ENCODE results near the gene SLC23A1. TPM values are rescaled to one million over a fixed set of nuclear protein-coding genes. Genes with fewer than 3 reads are reported as not detected.
"Not testable (repeated sequence)": the region's sequence is repeated elsewhere in the genome, so short reads cannot be mapped to it uniquely, and the experiment has no call there.

Gene SLC23A1
- total RNA-seq, 1 experiment from 2014 or later: not detected

DNA sequence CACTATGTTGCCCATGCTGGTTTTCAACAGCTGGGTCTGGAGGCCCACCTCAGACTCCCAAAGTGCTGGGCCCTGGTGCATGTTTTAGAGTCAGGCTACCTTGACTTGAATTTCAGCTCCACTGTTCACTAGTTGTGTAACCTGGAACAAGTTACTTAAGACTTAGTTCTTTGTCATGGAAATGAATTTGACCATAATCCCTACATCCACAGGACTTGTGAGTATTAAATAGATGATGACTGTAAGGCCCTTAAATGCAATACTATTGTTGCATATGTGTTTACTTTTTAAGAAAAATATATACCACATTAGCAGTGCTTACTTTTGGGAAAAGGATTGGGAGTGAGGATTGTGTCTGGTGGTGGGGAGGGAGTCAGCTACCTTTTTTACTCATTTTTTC is 25.0 kb downstream of the SLC23A1 start:
- no peaks in the 10 kb centered on the region for H3K4me1 ChIP-seq (replicated peaks)
- DNase-seq (ENCODE audit: low read depth in 1 of 2, low spot score in 2 of 2): no peak
- no peak overlapping the region for H3K27ac ChIP-seq
- H3K36me3 ChIP-seq: peaks cover 43% of the 10 kb centered on the region
- no peaks in the 10 kb centered on the region for H3K9me3 ChIP-seq (replicated peaks)
- H3K27me3 ChIP-seq (replicated peaks): no peaks in the 10 kb centered on the region
- H3K4me3 ChIP-seq: no peak overlapping the region

DNA sequence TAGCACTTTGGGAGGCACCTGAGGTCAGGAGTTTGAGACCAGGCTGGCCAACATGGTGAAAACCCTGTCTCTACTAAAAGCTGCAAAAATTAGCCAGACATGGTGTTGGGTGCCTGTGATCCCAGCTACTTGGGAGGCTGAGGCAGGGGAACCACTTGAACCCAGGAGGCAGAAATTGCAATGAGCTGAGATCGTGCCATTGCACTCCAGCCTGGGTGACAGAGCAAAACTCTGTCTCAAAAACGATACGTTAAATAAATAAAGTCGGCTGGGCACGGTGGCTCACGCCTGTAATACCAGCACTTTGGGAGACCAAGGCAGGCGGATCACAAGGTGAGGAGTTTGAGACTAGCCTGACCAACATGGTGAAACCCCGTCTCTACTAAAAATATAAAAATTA is 27.2 kb downstream of the SLC23A1 start:
- not testable (repeated sequence) for DNase-seq (ENCODE audit: low read depth in 1 of 2, low spot score in 2 of 2); H3K27ac ChIP-seq; H3K4me1 ChIP-seq (replicated peaks); H3K27me3 ChIP-seq (replicated peaks); H3K9me3 ChIP-seq (replicated peaks); H3K4me3 ChIP-seq
- H3K36me3 ChIP-seq: peaks cover 43% of the 10 kb centered on the region

DNA sequence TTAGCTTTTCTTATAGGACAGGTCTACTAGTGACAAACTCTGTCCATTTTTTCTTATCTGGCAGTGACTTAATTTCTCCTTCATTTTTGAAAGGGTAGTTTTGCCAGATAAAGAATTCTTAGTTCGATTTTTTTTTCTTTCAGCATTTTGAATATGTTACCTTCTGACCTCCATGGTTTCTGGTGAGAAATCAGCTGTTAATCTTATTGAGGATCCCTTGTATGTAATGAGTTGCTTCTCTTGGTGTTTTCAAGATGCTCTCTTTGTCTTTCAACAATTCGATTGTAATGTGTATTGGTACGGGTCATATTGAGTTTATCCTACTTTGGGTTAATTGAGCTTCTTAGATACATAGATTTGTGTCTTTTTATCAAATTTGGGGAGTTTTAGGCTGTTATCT is 28.9 kb downstream of the SLC23A1 start:
- Histone ChIP-seq H3K36me3 (peaks cover 43% of the 10 kb centered on the region), H3K27ac (no peak overlapping the region), H3K27me3 (replicated peaks) (no peaks in the 10 kb centered on the region), H3K4me3 (no peak overlapping the region), H3K9me3 (replicated peaks) (no peaks in the 10 kb centered on the region), H3K4me1 (replicated peaks) (no peaks in the 10 kb centered on the region)
- DNase-seq (ENCODE audit: low read depth in 1 of 2, low spot score in 2 of 2): no peak

DNA sequence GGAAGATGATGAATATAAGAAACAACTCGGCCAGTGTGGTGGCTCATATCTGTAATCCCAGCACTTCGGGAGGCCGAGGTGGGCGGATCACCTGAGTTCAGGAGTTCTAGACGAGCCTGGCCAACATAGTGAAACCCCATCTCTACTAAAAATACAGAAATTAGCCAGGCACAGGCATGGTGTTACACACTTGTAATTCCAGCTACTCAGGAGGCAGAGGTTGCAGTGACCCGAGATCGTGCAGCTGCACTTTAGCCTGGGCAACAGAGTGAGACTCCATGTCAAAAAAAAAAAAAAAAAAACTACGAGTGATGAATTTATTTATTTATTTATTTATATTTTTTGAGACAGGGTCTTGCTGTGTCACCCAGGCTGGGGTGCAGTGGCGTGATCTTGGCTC is 35.2 kb downstream of the SLC23A1 start:
- not testable (repeated sequence) for H3K27ac ChIP-seq; H3K9me3 ChIP-seq (replicated peaks); H3K4me3 ChIP-seq; DNase-seq (ENCODE audit: low read depth in 1 of 2, low spot score in 2 of 2); H3K27me3 ChIP-seq (replicated peaks); H3K4me1 ChIP-seq (replicated peaks)
- peaks cover 21% of the 10 kb centered on the region for H3K36me3 ChIP-seq

- not testable (repeated sequence) for H3K9me3 ChIP-seq (replicated peaks); H3K27me3 ChIP-seq (replicated peaks); H3K4me3 ChIP-seq; DNase-seq (ENCODE audit: low read depth in 1 of 2, low spot score in 2 of 2); H3K27ac ChIP-seq
- peaks cover 13% of the 10 kb centered on the region for H3K4me1 ChIP-seq (replicated peaks)
- H3K36me3 ChIP-seq: peaks cover 25% of the 10 kb centered on the region
These were observed 37.7 kb downstream of the SLC23A1 start for GRCh38 chr5:139345442-139345841.

DNA sequence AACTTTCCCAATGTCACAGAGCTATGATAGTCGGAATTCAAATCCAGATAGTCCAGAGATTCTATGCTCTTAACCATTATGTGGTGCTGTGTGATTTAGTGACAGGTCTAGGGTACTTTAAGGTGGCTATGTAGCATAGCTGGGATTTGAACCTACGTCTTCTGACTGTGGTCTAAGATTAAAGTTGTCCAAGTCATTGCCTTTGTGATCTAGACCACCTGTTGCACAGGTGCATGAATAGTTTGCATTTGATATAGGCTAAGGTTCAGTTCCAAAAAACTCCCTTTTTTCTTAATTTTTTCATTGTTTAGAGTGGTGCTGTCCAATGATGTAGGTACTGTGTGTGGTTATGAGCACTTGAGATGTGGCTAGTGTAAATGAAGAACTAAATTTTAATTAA is 38.9 kb downstream of the SLC23A1 start:
- Histone ChIP-seq H3K36me3 (peaks cover 20% of the 10 kb centered on the region), H3K9me3 (replicated peaks) (no peaks in the 10 kb centered on the region), H3K4me1 (replicated peaks) (peaks cover 13% of the 10 kb centered on the region), H3K4me3 (no peak overlapping the region), H3K27ac (no peak overlapping the region), H3K27me3 (replicated peaks) (no peaks in the 10 kb centered on the region)
- DNase-seq (ENCODE audit: low read depth in 1 of 2, low spot score in 2 of 2): no peak

- no peaks in the 10 kb centered on the region for H3K27me3 ChIP-seq (replicated peaks)
- peaks cover 20% of the 10 kb centered on the region for H3K36me3 ChIP-seq
- H3K4me3 ChIP-seq: no peak overlapping the region; the same call in 1 of the 2 replicates
- no peak for DNase-seq (ENCODE audit: low read depth in 1 of 2, low spot score in 2 of 2)
- peaks cover 13% of the 10 kb centered on the region for H3K4me1 ChIP-seq (replicated peaks)
- H3K9me3 ChIP-seq (replicated peaks): no peaks in the 10 kb centered on the region
- H3K27ac ChIP-seq: no peak overlapping the region
These were observed 39.6 kb downstream of the SLC23A1 start for GRCh38 chr5:139343476-139343875.

- DNase-seq (ENCODE audit: low read depth in 1 of 2, low spot score in 2 of 2): no peak
- Histone ChIP-seq H3K4me3 (peak overlapping the region; percentile 77), H3K27ac (peak overlapping the region; percentile 94), H3K27me3 (replicated peaks) (no peaks in the 10 kb centered on the region), H3K36me3 (peaks cover 16% of the 10 kb centered on the region), H3K9me3 (replicated peaks) (no peaks in the 10 kb centered on the region), H3K4me1 (replicated peaks) (peaks cover 13% of the 10 kb centered on the region)
These were observed 40.7 kb downstream of the SLC23A1 start for GRCh38 chr5:139342423-139342723.

GRCh38 chr5:139341689-139342422 is 41.2 kb downstream of the SLC23A1 start, which contains the start of gene PAIP2:
Gene PAIP2, plus strand, starts transcription at chr5:139341854. Its CDS starts 21,931 bp downstream, at chr5:139363785.
- Histone ChIP-seq H3K27ac (peak within 1 kb of the TSS; percentile 94), H3K4me1 (replicated peaks) (peaks cover 13% of the 10 kb centered on the region)

DNA sequence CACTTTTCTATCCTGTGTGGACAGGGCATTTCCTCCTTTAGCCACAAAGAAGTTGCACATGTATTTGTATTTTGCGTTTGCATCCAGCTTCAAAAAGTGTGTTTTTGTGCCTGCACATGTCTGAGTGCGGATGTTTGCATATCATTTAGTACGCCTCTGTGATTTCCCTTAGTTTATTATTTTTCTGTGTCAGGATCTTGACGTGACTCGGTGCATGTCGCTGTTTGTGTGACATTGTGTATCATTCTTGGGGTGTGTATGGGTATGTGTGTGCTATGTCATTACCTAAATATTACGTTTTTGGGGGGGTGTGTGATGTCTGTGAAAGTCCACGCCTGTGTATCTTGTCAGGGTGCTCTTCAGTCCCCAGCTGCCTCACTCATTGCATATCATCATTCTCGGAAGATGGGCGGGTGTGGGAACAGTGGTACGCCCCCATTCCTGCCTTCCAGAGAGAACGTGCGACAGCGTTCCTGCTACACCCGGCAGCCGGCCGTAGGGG is 41.9 kb downstream of the SLC23A1 start:
- no peak overlapping the region for H3K27ac ChIP-seq

More at GRCh38 chr5:139341689-139342422, 41.2 kb downstream of the SLC23A1 start, which contains the start of gene PAIP2:
- H3K36me3 ChIP-seq: peaks cover 14% of the 10 kb centered on the region
- H3K4me3 ChIP-seq: peak within 1 kb of the TSS; percentile 77
- DNase-seq (ENCODE audit: low read depth in 1 of 2, low spot score in 2 of 2): peak; percentile 99 to 100
- H3K9me3 ChIP-seq (replicated peaks): no peaks in the 10 kb centered on the region
- no peaks in the 10 kb centered on the region for H3K27me3 ChIP-seq (replicated peaks)

DNA sequence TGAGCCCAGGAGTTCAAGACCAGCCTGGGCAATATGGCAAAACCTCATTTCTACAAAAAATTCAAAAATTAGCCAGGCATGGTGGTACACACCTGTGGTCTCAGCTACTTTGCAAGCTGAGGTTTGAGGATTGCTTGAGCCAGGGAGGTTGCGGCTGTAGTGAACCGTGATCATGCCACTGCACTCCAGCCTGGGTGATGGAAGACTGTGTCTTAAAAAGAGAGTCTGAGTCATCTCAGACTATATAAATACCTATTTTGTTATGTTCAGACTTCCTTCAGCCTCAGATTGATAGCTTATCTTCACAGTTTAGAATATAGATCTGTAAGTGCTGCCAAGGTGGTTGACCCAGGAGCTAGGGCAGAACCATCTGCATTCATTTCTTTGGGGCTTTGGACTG is 43.0 kb downstream of the SLC23A1 start:
- H3K27ac ChIP-seq: no peak overlapping the region
- no peaks in the 10 kb centered on the region for H3K27me3 ChIP-seq (replicated peaks)
- no peaks in the 10 kb centered on the region for H3K9me3 ChIP-seq (replicated peaks)
- H3K4me1 ChIP-seq (replicated peaks): peaks cover 13% of the 10 kb centered on the region
- H3K4me3 ChIP-seq: no peak overlapping the region
- no peak for DNase-seq (ENCODE audit: low read depth in 1 of 2, low spot score in 2 of 2)
- peaks cover 14% of the 10 kb centered on the region for H3K36me3 ChIP-seq

More for the DNA sequence above, 41.9 kb downstream of the SLC23A1 start:
- Histone ChIP-seq H3K4me3 (peak overlapping the region; percentile 77), H3K4me1 (replicated peaks) (peaks cover 13% of the 10 kb centered on the region), H3K27me3 (replicated peaks) (no peaks in the 10 kb centered on the region), H3K36me3 (peaks cover 14% of the 10 kb centered on the region), H3K9me3 (replicated peaks) (no peaks in the 10 kb centered on the region)
- no peak for DNase-seq (ENCODE audit: low read depth in 1 of 2, low spot score in 2 of 2)

- DNase-seq (ENCODE audit: low read depth in 1 of 2, low spot score in 2 of 2): peak in 1 of 2 experiments; percentile 40
- Histone ChIP-seq H3K27ac (no peak overlapping the region), H3K9me3 (replicated peaks) (no peaks in the 10 kb centered on the region), H3K4me1 (replicated peaks) (0 out of 2 replicates have a peak, but pooled peaks cover under 1% of the 10 kb centered on the region), H3K4me3 (no peak overlapping the region), H3K27me3 (replicated peaks) (no peaks in the 10 kb centered on the region), H3K36me3 (peaks cover 26% of the 10 kb centered on the region)
These were observed 47.3 kb downstream of the SLC23A1 start for GRCh38 chr5:139335811-139336210.
